ENCODE data around the gene CAMSAP1.

Gene CAMSAP1

GRCh38 chr9:135773530-135774238, 133.7 kb downstream of the CAMSAP1 start:
- H3K27ac ChIP-seq = no peak overlapping the region
- no peak overlapping the region for H3K4me3 ChIP-seq

DNA sequence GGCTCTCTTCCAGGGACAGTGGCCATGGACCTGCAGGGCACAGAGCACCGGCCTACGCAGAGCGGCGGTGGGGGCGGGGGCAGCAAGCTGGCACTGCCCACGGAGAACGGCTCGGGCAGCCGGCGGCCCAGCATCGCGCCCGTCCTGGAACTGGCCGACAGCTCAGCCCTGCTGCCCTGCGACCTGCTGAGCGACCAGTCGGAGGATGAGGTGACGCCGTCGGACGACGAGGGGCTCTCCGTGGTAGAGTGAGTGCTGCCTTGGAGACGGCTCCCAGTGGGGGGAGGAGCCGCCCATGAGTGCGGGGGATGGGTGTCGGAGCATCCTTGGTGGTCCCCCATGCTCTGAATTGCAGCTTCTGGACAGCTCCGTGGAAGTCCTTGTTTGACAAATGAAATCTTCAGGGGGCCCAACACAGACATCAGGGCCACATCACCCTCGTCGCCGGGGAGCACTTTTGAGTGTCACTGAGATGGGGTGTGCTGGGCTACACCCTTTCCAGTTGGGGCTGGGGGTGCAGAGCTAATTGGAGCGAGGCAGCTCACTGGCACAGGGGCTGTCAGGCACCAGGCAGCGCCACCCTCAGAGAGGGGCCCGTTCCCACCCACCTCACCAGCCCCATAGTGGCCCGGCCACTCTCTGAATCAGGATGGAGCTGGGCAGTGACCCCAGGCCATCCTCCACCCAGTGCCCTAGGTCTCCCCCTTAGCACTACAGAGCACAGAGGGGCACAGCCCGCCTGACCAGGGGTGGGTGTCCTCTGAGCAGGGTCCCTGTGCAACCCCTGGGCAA, 134.4 kb downstream of the CAMSAP1 start:
- H3K27ac ChIP-seq = no peak overlapping the region
- no peak overlapping the region for H3K4me3 ChIP-seq

DNA sequence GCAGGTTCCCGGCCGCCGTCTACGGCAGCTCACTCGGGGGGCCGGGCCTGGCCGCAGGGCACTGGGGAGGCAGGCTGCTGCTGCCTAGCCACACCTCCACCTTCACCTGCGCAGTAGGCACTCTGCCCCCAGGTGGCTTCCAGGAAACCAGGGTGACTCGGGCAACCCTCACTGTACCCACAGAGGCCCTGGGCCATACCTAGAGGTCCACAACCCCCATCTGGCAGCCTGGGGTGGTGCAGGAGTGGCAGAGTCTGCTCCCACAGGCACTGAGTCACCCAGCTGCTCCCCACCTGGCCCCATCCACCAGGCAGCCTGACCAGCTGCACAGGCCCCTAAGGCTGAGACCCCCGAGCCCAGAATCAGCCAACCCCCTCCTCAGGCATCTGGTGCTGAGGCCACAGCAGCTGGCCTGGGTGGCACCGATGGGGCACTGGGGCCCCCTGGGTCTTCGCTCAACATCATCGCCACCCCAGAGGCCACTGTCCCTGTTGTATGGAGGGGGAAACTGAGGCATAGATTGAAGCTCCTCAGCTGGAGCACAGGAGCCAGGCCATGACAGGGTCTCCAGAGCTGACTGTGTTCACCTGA, 135.2 kb downstream of the CAMSAP1 start:
- H3K27ac ChIP-seq = no peak overlapping the region
- H3K4me3 ChIP-seq = no peak overlapping the region

- no peak overlapping the region for H3K4me3 ChIP-seq
- H3K27ac ChIP-seq = no peak overlapping the region
Measured at GRCh38 chr9:135771401-135772051, 135.8 kb downstream of the CAMSAP1 start.

GRCh38 chr9:135770771-135771170, 136.6 kb downstream of the CAMSAP1 start:
- Histone ChIP-seq H3K4me3 (no peak overlapping the region), H3K27ac (no peak overlapping the region)

GRCh38 chr9:135770203-135770535, 137.2 kb downstream of the CAMSAP1 start:
- no peak overlapping the region for H3K27ac ChIP-seq
- no peak overlapping the region for H3K4me3 ChIP-seq

DNA sequence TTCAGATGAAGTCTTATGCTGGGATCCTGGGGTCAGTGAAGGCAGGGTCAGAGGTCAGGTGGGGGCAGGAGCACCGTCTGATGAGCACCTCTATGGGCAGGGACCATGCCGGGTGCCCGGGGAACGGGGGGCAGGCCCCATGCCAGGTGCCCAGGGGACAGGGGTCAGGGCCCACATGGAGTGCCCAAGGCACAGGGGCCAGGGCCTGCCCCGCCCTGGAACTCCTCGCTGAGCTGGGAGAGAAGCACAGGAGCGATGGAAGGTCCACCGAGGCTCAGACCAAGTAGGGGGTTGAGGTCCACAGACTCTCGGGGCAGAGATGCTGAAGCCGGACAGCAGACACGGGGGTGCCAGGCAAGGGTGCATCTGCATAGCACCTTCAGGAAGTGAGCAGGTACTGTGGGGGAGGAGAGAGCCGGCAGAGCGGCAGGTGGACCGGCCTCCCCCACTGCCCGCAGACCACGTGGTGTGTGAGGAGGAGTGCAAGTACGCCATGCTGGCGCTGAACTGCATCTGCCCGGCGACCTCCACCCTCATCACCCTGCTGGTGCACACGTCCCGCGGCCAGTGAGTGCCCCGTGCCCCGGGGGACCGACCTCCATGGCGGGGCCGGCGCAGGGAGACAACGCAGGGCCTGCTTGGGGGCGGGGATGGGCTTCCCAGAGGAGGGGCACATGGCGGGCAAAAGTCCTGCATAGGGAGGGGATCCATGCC, 137.7 kb downstream of the CAMSAP1 start:
- H3K4me3 ChIP-seq = no peak overlapping the region
- H3K27ac ChIP-seq = no peak overlapping the region

GRCh38 chr9:135768516-135769218, 138.7 kb downstream of the CAMSAP1 start:
- no peak overlapping the region for H3K27ac ChIP-seq
- no peak overlapping the region for H3K4me3 ChIP-seq

GRCh38 chr9:135766707-135767106, 140.6 kb downstream of the CAMSAP1 start:
- Histone ChIP-seq H3K4me3 (no peak overlapping the region), H3K27ac (no peak overlapping the region)

DNA sequence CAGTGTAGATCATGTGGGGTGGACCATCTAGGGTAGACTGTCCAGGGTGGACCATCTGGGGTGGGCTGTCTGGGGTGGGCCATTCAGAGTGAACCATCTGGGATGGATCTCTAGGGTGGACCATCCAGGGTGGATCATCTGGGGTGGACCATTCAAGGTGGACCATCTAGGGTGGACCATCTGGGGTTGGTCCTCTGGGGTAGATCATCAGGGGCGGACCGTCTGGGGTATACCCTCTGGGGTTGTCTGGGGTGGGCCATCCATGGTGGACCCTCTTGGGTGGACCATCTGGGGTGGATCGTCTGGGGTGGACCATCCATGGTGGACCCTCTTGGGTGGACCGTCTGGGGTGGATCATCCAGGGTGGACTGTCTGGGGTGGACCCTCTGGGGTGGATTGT, 141.1 kb downstream of the CAMSAP1 start:
- no peak overlapping the region for H3K27ac ChIP-seq
- H3K4me3 ChIP-seq = no peak overlapping the region

DNA sequence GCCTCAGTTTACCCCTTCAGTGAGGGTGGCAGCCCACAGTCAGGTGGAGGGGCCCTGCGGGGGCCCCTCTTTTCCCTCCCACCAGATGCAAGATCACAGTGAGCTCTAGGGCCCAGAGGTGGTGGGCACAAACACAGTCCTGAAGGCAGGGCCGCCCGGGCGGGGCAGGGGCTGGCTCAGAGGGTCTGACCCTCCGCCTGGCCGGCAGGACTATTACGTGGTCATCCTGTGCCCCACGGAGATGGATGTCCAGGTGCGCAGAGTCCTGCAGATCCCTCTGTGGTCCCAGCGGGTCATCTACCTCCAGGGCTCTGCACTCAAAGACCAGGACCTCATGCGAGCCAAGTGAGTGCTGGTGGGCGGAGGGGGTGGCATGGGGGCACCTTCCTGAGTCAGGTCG, 141.9 kb downstream of the CAMSAP1 start:
- no peak overlapping the region for H3K4me3 ChIP-seq
- no peak overlapping the region for H3K27ac ChIP-seq

DNA sequence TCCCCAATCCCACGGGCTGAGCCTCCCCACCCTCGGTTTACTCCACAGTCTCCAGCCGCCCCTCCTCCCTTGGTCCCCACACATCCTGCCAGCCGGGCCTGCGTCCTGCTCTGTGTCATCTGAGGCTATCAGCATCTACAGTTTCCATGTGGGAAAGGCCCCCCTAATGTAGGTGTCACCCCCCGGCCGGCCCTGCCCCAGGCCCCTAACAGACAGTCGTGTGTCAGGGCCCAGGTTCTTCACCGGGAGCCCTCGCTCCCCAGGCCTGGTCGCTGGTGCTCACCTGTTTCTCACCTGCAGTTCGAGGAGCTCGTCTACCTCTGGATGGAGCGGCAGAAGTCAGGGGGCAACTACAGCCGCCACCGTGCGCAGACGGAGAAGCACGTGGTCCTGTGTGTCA, 142.6 kb downstream of the CAMSAP1 start:
- H3K4me3 ChIP-seq = no peak overlapping the region
- no peak overlapping the region for H3K27ac ChIP-seq

DNA sequence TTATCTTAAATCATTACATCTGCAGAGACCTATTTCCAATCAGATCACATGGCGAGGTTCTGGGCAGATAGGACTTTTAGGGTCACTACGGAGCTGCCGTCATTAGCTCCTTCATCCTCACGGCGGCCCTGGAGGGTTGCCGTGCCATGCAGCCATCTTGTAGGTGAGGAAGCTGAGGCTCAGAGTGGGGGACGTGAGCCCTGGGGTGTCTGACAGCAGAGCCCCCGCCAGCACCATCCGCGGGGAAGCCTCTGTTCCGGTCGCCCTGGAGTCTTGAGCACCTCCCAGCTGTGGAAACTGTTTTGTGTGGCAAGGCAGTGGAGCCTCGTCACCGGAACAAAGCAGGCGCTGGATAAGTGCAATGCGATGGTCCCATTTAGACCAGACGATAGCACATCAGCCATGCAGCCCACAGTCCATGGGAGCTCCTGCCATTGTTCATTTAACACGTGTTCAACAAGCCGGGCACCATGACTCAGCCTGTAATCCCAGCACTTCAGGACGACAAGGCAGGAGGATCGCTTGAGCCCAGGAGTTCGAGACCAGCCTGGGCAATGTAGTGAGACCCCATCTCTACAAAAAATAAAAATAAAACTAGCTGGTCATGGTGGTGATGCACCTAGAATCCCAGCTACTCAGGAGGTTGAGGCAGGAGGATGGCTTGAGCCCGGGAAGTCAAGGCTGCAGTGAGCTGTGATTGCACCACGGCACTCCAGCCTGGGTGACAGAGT, 143.5 kb downstream of the CAMSAP1 start:
- Histone ChIP-seq H3K4me3 (no peak overlapping the region), H3K27ac (no peak overlapping the region)

DNA sequence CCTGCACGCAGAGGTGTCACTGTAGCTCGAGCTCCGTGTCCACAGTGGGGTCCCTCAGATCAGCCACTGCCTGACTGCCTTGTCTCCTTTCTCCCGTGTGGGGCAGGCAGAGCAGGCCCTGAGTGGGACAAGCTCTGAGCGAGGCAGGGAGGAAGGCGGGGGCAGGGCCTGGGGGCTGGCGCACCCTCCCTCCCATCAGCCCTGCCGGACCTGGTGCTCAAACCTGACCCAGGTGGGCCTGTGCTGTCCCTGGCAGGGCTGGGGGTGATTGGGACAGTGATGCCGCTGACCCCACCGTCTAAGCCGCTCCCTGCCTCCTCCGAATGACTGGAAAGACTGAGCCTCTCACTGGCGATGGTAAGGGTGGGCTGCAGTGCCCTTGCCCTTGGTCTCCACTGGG, 144.4 kb downstream of the CAMSAP1 start:
- no peak overlapping the region for H3K27ac ChIP-seq
- H3K4me3 ChIP-seq = no peak overlapping the region

- no peak overlapping the region for H3K4me3 ChIP-seq
- no peak overlapping the region for H3K27ac ChIP-seq
Measured at GRCh38 chr9:135761845-135762168, 145.5 kb downstream of the CAMSAP1 start.

DNA sequence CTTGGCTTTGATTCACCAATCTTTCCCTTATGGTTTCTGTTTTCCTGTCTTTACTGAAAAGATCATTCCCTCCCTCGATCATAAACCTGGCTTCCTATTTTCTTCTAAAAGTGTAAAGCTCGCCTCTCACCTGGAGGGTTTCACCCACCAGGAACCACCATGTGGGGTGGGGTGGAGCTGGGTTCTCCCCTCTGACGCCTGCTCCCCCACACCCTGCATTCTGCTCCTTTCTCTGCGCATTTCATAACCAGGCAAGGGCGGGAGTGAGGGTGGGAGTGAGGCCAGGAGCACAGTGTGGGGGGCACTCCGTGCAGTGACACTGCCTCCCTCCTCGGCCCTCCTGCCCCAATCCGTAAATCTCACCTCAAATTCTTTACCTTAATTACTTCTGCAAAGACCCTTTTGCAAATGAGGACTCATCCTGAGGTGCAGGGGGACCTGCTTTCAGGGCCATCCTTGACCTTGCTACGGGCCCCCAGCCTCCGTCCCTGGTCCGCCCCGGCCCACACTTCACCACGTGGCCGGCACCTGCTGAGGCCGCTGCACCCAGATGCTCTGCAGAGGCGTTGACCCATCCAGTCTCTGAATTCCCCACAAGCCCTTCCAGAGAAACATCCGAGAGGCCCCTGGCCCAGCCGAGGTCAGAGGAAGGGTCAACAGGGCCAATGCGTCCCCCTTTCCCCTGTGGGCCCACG, 146.0 kb downstream of the CAMSAP1 start:
- Histone ChIP-seq H3K27ac (no peak overlapping the region), H3K4me3 (no peak overlapping the region)

GRCh38 chr9:135760465-135760864, 146.9 kb downstream of the CAMSAP1 start:
- Histone ChIP-seq H3K4me3 (no peak overlapping the region), H3K27ac (no peak overlapping the region)

GRCh38 chr9:135759676-135760300, 147.6 kb downstream of the CAMSAP1 start:
- no peak overlapping the region for H3K27ac ChIP-seq
- H3K4me3 ChIP-seq = no peak overlapping the region

All from skin epidermis (tissue), 12 donors.